Thyroid gland (tissue), 4 donors: ENCODE results near the gene PTPRT.

Experiments used
- POLR2A ChIP-seq, 2 donors: fragments of 450-650 bp; IDR thresholded peaks; one replicate each; pipeline ENCODE4 v1.6.1; 2017; ENCODE audit warnings: antibody characterized with exemption in 2 of 2, mild to moderate bottlenecking in 2 of 2, moderate library complexity in 1 of 2
- TF ChIP-seq, protein P1 (sequence below), 6 experiments: fragments of 200-600 bp in 3 of 6; fragments of 450-650 bp in 3 of 6; sonication (generic) in 3 of 6; IDR thresholded peaks; one replicate each; pipeline ENCODE4 v1.5.1; 2016 to 2019; ENCODE audit warnings: antibody characterized with exemption in 6 of 6, mild to moderate bottlenecking in 2 of 6, inconsistent platforms in 1 of 6, moderate library complexity in 1 of 6

- TF ChIP-seq, protein P1, sequence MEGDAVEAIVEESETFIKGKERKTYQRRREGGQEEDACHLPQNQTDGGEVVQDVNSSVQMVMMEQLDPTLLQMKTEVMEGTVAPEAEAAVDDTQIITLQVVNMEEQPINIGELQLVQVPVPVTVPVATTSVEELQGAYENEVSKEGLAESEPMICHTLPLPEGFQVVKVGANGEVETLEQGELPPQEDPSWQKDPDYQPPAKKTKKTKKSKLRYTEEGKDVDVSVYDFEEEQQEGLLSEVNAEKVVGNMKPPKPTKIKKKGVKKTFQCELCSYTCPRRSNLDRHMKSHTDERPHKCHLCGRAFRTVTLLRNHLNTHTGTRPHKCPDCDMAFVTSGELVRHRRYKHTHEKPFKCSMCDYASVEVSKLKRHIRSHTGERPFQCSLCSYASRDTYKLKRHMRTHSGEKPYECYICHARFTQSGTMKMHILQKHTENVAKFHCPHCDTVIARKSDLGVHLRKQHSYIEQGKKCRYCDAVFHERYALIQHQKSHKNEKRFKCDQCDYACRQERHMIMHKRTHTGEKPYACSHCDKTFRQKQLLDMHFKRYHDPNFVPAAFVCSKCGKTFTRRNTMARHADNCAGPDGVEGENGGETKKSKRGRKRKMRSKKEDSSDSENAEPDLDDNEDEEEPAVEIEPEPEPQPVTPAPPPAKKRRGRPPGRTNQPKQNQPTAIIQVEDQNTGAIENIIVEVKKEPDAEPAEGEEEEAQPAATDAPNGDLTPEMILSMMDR (IDR thresholded peaks at IDR 0.05), result no peak
- TF ChIP-seq POLR2A (IDR thresholded peaks at IDR 0.05), result no peak
Measured at GRCh38 chr20:42164121-42164890, 1025.4 kb downstream of the PTPRT start.
